ENCODE measurements around the gene NUP98.

Gene NUP98

DNA sequence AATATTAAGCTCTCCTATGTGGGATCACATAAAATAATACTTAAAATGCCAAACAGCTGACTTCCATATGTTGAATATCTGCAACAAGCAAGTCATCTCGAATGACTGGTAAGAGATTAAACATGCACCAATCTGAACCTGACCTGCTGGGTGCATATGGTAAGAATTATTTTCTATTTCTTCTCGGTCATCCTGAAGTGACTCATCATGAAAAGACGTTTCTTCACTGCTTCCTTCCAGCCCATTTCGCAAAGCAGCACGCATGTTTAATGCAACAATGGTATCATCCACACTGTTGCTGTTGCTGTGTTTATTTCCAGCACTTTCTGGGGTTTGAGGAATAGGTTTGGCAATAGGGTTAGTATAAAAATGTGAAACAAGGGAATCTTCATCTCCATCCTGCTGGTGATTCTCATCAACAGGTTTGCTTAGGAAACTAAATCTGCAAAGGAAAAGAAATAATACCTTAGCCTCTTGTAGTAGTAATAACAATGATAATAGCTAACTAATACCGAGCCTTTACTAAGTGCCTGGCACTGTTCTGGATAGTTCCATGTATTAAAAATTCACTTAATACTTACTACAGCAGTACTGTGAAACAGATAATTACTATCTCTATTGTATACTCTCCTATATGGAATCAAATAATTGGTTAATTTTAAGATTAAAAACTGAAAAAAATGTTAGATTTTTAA, 74.2 kb downstream of the NUP98 start:
- DNase-seq: no peak

DNA sequence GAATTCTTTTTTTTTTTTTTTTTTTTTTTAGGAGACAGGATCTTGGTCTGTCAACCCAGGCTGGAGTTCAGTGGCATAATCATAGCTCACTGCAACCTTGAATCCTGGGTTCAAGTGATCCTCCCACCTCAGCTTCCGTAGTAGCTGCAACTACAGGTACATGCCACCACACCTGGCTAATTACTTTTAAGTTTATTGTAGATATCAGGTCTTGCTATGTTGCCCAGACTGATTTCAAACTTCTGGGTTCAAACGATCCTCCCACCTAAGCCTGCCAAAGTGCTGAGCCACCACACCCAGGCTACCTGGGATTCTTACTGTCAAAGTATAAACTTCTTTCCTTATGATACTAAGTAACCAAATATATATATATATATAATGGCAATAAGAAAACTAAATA, 75.3 kb downstream of the NUP98 start:
- DNase-seq: no peak

DNA sequence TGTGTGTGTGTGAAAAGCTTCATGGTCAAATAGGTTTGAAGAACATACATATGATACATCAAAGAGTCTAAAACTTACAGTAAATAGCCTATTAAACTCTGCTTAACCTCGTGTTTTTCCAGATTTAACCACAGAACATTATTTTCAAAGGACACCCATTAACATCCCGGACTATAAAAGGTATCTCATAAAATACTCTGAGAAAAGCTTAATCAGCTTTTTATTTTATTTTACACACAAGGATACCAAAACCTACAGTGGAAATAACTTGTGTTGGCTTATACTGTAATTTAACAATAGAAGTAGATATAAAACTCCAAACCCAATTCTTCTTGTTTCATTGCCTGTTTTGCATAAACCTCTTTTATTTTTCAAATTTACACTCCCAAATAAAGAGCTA, 76.4 kb downstream of the NUP98 start:
- DNase-seq: no peak

DNA sequence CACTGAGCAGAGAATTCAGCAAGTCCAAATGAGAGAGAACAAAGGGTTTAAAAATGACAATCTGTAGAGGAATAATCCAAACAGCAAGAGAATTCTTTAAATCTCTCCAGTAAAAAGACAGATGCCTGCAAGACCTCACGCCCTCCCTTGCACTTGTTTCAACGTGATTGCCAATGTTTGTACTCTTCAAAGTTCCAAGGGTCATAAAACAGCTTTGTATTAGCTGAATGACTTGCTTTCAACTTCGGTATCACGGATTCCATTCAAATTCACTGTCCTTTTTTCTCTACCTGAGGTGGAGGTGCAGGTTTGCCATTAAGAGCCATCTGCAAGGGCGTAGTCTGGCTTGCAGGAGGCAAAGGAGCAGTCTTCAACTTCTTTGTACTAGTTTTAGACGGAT, 85.1 kb downstream of the NUP98 start:
- DNase-seq: no peak

DNA sequence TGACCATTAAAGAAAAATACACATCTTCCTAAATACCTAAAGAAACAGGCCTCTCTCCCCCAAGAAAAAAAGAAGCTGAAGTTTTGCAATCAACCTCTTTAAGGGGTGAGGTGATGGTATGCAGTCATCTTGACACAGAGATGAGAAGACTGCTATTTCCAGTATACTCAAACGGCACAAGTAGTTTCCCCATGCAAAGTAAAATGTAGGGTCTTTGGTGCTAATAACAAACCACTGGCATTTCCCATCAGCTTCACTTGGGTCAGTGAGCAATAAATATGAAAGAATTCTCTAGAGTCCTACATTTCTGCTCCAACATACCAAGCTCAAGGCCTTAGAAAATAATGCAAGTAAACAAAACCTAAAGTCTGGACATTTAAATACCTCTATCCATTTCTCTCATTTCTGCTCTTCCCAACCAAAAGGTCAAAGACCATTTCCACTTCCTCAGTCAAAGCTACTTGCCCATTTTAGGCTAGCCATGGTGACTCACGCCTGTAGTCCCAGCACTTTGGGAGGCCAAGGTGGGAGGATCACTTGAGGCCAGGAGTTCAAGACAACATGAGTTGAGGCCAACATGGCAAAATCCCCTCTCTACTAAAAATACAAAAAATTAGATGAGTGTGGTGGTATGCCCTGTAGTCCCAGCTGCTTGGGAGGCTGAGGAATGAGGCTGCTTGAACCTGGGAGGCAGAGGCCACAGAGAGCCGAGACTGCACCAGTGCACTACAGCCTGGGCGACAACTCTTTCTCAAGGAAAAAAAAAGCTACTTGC, 86.7 kb downstream of the NUP98 start:
- DNase-seq: no peak

DNA sequence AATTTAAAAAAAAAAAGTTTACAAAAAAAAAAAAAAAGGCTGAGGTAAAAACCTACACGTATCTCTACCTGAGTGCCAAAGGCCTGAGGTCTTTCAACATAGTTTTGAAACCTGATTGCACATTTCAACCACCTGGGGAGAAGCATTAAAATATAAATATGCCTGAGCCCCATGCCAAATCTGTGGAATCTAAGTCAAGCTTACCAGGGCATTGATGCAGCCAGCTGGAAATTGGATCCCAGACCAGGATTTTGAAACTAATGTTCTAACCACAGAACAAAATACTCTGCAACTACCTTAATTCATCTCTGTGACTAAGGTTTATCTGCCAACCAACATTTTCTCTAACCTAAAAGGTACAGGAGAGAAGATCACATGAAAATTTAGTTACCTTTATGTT, 87.4 kb downstream of the NUP98 start:
- DNase-seq: no peak

DNA sequence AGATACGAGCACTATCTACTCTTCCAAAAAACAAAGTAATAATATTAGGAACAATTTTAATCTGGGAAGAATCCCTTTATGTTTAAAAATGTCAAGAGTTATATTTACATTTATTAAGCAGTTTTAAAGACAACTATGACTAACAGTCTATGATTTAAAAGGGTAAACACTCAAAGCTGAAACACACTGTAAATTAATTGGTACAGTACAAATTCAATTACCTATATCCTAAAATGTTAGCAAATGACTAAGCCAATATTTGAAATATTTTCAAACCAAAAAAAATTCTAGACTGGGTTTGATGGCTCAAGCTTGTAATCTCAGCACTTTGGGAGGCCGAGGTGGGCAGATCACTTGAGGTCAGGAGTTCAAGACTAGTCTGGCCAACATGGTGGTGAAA, 90.2 kb downstream of the NUP98 start:
- DNase-seq: no peak

DNA sequence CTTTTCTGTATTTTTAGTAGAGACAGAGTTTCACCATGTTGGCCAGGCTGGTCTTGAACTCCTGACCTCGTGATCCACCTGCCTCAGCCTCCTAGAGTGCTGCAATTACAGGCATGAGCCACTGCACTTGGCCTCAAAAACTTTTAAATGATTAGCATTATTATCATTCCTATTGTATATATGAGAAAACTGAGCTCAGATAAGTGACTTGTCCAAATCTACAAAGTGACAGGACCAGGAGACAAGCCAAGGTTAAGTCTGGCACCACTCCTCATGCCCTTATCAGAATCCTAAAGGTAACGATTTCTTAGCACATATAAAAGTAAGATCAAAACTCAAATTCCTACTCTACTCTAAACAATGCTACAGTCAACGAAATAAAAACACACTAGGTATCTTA, 94.0 kb downstream of the NUP98 start:
- DNase-seq: no peak

DNA sequence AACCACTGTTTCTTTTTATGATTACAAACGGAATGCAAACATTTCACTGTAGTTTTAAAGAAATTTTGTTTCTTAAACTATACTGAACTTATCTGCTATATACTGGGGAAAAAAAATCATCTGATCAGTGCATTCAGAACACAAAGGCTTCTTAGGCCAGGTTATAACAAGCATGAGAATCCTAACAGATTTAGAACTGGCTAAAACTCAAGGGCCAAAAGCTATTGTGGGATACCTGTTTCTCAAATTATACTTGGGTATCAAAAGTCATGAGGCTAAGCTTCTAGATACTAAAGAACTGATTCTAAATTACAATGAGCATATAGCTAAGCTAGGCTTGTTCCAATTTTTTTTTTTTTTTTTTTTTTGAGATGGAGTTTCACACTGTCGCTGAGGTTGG, 96.4 kb downstream of the NUP98 start:
- DNase-seq: no peak

DNA sequence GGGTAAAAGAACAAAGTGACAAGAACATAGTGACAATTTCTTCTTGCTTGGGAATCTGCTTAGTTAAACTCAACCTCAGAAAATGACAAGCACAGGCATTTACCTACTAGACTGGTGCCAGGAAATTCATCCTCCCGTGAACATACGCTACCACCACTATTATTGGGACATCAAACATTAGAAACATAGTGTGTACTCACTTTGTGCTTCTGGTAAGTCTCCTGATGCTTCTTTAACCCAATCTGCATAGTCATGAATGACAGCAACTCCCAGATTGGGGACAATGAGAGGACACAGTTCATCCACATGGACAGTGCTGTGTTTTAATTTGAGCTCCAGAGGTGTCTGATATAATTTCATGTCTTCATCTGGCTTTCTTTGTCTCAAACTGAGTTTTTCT, 96.9 kb downstream of the NUP98 start:
- DNase-seq: no peak

DNA sequence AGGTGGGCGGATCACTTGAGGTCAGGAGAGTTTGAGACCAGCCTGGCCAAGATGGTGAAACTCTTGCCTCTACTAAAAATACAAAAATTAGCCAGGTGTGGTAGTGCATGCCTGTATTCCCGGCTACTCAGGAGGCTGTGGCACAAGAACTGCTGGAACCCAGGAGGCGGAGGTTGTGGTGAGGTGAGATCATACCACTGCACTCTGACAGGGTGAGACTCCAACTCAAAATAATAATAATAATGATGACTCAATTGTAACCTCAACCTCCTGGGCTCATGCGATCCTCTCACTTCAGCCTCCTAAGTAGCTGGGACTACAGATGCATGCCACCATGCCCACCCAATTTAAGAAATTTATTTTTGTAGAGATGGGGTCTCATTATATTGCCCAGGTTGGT, 110.6 kb downstream of the NUP98 start:
- no peak for DNase-seq

DNA sequence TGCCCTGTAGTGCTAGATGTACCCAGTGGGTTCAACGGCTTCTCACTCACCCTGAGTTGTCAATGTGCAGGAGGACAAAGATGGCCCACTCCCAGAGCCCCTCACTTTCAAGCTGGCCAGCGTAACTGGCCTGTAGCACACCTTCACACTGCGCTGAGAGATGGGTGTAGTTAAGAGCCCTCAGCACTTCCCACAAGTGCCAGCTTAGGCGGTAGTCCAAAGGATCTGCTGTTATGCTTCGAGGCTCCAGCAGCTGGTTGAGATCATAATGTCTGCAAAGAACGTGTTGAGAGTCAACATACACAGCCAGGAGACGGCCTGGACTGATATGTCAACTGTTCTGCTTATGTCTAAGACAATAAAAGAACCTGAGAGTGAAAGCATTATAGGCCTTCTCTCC, 111.4 kb downstream of the NUP98 start:
- no peak for DNase-seq

DNA sequence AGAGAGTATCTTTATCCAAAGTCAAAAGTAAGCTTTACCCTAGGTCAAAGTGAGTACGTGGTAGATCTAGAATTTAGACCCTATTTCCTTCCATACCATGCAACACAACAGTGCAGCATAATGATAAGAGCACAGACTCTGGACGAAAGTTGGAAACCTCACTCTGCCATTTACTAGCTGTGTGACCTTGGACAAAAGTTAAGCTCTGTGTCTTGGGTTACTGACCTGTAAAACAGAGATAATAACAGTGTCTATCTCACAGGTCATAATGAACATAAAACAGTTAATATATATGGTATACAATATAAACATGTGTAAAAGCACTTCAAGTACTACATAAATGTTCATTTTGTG, 112.6 kb downstream of the NUP98 start:
- DNase-seq: no peak

DNA sequence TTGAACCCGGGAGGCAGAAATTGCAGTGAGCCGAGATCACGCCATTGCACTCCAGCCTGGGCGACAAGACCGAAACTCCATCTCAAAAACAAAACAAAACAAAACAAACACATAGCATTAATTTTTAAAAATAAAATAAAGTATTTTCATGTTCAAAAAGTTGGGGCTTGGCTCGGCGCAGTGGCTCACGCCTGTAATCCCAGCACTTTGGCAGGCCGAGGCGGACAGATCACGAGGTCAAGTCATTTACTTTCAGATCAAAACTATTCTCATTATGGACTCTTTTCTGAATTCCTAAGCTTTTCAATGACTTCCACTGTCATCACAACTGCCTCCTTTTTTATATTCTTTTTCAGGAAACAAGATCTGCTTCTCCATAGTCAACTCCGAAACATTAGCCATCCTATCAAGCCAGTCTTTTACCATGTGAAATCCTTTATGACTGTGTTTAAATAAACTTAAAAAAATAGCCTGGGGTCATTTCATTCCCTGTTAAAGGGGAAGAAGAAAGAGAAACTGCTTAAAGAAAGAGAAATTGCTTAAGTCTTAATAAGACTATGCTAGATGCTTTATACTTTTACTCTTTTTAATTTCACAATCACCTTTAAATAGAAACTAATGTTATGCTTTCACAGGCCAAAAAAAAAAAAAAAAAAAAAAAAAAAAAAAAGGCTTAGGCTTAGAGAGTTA, 113.1 kb downstream of the NUP98 start:
- no peak for DNase-seq

DNA sequence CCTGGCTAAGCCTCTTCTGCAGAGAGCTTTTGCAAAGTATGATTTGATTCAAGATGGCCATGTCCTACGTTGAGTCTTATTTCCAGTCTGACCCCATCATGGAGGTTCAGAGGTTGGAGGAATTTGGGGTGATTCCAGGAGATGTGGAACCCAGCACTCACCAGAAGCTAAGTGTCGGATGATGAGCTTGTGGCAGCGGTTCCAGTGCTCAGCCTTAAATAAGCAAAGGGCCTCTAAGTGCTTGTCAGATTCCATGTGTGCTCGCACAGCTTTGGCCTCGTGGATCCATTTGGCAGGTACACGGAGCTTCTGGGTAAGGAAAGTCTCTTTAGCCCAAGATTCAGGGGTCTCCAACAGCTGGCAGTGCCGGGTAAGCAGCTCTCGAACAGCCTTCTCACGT, 114.3 kb downstream of the NUP98 start:
- DNase-seq: no peak

DNA sequence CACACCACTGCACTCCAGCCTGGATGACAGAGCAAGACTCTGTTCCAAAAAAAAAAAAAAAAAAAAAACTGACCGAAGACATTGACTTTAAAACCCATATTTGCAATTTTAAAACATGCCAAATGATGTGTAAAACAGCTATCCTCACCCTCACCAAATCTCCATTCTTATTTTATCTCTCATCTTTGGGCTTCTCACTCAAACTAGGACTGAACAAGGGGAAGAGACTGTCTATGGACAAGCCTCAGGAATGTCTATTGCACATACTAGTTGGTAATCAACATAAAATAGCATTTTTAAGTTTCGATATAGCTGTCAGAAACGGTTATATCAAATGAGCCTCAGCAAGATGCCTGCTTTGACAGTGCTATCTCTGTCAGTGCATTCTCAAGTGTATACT, 118.3 kb downstream of the NUP98 start:
- no peak for DNase-seq

DNA sequence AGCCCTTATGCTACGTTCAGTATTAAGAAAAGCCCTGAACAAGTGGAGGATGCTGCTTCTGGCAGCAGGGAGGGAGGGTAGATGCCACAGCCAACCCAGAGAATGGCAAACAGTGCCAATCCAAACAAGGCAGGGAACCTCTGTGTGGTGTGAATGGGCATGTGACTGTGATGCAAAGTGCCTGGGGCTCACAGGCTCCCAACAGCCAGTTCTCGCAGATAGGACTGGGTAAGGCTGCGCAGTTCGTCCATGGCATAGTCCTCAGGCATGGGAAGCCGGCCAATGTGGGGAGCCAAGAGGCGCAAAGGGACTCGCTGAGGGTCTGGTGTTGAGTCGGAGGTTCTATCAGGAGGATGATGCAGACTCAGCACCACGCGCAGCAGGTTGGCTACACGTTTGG, 121.4 kb downstream of the NUP98 start:
- no peak for DNase-seq

DNA sequence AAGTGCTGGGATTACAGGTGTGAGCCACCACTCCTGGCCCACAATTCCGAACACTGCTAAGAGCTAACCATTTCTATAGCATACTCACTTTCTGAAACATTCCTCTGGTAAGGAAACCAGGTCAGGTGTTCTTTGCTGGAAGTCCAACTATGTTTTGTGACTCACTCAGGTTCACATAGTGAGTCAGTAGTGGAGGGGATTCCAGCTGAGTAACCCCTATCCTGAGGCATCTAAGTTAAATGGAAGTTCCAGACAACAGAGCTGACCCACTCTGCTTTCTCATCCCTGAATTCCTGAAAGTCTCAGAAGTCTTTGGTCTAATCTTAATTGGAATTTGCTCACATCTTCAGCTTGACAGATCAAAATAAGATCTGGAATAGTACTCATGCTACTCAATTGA, 123.2 kb downstream of the NUP98 start:
- DNase-seq: no peak

DNA sequence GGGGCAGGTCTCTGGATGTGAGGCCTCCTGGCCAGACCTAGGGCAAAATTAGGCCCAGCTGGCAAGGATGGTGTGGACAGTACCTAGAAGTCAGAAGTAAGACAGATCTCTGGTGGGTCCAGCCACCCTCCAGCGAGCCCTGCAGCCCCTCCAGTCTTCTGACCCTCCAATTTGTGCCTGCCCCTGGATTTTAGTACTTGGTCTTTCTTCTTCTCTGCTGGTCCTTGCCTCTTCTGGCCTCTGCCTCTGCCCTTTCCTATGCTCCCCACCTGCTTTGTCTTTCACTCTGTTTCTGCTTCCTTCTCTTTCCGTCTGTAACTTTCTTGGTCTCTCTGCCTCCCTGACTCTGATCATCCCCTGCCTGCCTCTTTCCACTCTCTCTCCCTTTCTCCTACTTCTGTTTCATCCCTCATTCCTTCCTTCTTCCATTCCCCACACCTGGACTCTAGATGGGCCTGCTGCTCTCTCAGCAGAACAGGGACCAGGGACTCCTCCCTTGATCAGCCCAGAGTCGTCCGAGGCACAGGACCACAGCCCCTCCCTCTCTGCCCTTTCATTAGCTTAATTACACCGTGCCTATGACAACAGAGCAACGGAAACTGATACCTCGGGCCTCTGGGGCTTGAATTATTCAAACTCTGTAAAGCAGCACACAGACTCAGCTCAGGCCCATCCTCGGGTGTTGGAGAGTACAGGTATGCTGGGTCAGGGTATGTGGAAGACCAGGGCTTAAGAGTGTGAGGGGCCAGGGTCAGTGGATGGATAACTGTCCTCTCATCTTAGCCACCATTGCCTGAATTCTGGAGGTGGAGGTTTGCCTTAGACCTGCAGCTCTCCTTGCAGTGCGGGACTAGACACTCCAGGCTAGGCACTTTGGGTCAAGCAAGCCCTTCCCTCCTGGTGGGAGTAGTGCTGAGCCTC, 125.8 kb downstream of the NUP98 start, which contains the start of gene CHRNA10:
Gene CHRNA10, minus strand, starts transcription at position 51 of the 921 bp plus-strand sequence. CDS start 72 bp downstream, outside the sequence.
- no peak for DNase-seq

DNA sequence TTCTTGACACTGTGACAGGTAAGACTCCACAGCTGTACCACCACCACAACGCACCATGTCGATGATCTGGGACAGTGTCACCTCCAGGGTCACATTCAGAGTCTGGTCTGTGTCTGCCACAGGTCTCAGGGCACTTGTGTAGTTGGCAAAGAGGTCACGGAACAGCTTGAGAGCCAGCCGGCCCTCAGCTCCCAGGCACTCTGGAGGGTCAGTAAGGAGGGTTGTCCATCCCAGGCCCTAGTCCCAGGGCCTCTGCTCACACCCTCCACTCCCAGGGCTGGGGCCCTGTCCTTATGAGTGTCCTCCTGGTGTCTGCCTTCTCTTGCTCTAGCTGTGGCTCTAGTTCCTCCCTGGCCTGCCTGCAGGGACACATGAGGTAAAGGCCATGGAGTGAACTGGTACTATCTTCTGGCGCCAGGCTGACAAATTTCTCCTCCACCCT, 127.6 kb downstream of the NUP98 start:
- no peak for DNase-seq

DNA sequence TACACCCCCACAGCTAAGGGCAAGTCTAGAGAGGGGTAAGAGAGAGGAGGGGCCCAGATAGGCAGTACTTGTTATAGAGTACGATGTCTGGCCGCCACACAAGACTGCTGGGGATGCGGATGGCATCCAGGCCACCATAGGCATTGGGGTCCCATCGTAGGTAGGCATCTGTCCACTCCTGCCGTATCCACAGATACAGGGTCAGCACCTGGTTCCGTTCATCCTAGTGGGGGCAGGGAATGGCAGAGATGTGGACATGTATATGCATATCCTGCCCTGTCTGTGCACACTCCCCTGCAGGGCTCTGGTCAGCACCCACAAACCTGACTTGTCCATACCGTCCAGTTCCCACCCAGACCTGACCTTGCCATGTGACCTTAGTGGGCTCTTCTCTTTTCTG, 128.2 kb downstream of the NUP98 start:
- DNase-seq: no peak

DNA sequence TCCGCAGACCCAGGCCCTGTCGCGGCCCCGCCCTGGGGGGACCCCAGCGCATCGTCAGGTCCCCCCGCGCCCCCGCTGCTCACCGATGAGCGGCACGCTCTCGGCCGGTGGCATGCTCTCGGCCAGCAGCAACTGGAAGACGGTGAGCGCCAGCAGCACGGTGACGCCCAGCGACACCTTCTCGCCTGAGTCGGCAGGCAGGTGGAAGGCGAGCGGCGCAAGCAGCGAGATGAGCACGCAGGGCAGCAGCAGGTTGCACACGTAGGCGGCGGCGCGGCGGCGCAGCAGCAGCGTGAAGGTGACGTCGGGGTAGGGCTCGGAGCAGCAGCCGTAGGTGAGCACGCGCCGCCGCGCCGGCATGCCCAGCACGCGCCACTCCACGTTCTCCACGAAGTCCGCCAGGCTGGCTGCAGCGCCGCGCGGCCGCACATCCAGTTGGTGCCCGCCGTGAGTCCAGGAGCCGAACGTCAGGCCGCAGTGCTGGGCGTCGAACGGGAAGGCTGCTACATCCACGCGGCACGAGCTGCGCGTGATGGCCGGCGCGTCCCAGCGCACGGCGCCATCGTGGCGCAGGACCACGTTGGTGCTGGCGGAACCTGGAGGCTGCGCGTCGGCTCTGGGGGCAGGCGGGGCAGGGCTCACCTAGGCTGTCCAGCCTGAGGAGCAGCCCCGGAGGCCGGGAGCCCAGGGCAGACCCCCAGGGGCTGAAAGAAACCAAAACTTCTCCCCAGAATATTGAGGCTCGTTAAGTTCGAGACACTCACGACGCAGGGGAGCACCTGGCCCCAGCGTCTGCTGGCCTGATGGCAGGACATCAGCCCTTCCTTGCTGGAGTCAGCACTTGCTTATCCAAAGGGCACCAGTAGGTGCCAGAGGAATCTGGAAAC, 130.0 kb downstream of the NUP98 start:
- DNase-seq: no peak
